GM19035 (cell line): Measurements from ENCODE around the gene CIITA.

Source experiments
- ATAC-seq: cut with Tn5 transposase; IDR thresholded peaks from one replicate; pipeline ENCODE4 v1.9.1; 2021; ENCODE audit not compliant: unreplicated experiment

The CIITA gene

GRCh38 chr16:10851512-10851911, 25.5 kb upstream of the CIITA start:
- no peak for ATAC-seq

GRCh38 chr16:10852286-10852685, 24.7 kb upstream of the CIITA start:
- no peak for ATAC-seq

- ATAC-seq = no peak
These were observed 24.1 kb upstream of the CIITA start for GRCh38 chr16:10852948-10853347.

GRCh38 chr16:10856042-10856441, 21.0 kb upstream of the CIITA start:
- no peak for ATAC-seq

GRCh38 chr16:10858203-10858602, 18.8 kb upstream of the CIITA start:
- ATAC-seq = no peak

GRCh38 chr16:10859020-10859419, 18.0 kb upstream of the CIITA start:
- no peak for ATAC-seq

- no peak for ATAC-seq
These were observed 17.3 kb upstream of the CIITA start for GRCh38 chr16:10859658-10860057.

- no peak for ATAC-seq
These were observed 14.6 kb upstream of the CIITA start for GRCh38 chr16:10862438-10862837.

- ATAC-seq = no peak
These were observed 10.7 kb upstream of the CIITA start for GRCh38 chr16:10865991-10866966.

- ATAC-seq = no peak
These were observed 9.8 kb upstream of the CIITA start for GRCh38 chr16:10867199-10867598.

- ATAC-seq = no peak
These were observed 8.9 kb upstream of the CIITA start for GRCh38 chr16:10868104-10868595.

- ATAC-seq = no peak
These were observed 8.2 kb upstream of the CIITA start for GRCh38 chr16:10868596-10869469.

GRCh38 chr16:10870137-10870776, 6.7 kb upstream of the CIITA start:
- ATAC-seq = no peak

GRCh38 chr16:10870808-10871156, 6.2 kb upstream of the CIITA start:
- ATAC-seq = peak; percentile 4

- ATAC-seq = peak; percentile 58
These were observed 5.6 kb upstream of the CIITA start for GRCh38 chr16:10871157-10871991.

GRCh38 chr16:10876315-10876714, 687 bp upstream of the CIITA start:
- ATAC-seq = no peak

GRCh38 chr16:10877472-10877946, 507 bp downstream of the CIITA start:
- ATAC-seq = no peak

- ATAC-seq = no peak
These were observed 1.3 kb downstream of the CIITA start for GRCh38 chr16:10878328-10878643.

GRCh38 chr16:10878644-10879501, 1.9 kb downstream of the CIITA start:
- ATAC-seq = peak; percentile 31
